Spinal cord (tissue), 10 donors: ENCODE results near the gene MTHFD2. TPM values are rescaled to one million over a fixed set of nuclear protein-coding genes. Genes with fewer than 3 reads are reported as not detected.
"Not testable (repeated sequence)": the region's sequence is repeated elsewhere in the genome, so short reads cannot be mapped to it uniquely, and the experiment has no call there.

Experiments used
- DNase-seq, 6 donors: peaks; one replicate each; pipeline versions ENCODE4 v3.0.0 to v3.0.0-alpha.2; 2013 to 2015; ENCODE audit warnings: low spot score in 6 of 6, low read depth in 4 of 6
- H3K27ac ChIP-seq: one replicate; pipeline ENCODE4 v1.5.1; 2013; ENCODE audit warnings: low read depth, low read length, control low read depth
- H3K27me3 ChIP-seq: one replicate; pipeline ENCODE4 v1.6.1; 2013; ENCODE audit warnings: low read length; ENCODE audit not compliant: control insufficient read depth, insufficient read depth
- H3K36me3 ChIP-seq: one replicate; pipeline ENCODE4 v1.6.1; 2013; ENCODE audit warnings: low read length; ENCODE audit not compliant: control insufficient read depth, insufficient read depth
- H3K4me1 ChIP-seq: one replicate; pipeline ENCODE4 v1.6.1; 2013; ENCODE audit warnings: low read length; ENCODE audit not compliant: control insufficient read depth, insufficient read depth
- H3K4me3 ChIP-seq: one replicate; pipeline ENCODE4 v1.5.1; 2013; ENCODE audit warnings: low read depth, low read length, control low read depth
- H3K9me3 ChIP-seq: one replicate; pipeline ENCODE4 v1.6.1; 2013; ENCODE audit warnings: low read length; ENCODE audit not compliant: control insufficient read depth, insufficient read depth
- WGBS: methylation state at CpG from one replicate; pipeline ENCODE4 v1.1.5; 2013; ENCODE audit warnings: missing lambda C conversion rate; ENCODE audit not compliant: insufficient coverage; 5-methylcytosine and 5-hydroxymethylcytosine counted together
- polyA plus RNA-seq, 2 donors: library from polyadenylated mRNA; unstranded; fragments of 120-200 nt; gene quantifications; one replicate each; pipeline ENCODE4 v1.2.1, GENCODE V29; 2013; ENCODE audit not compliant: insufficient read length in 2 of 2
- total RNA-seq, 2 donors: library from RNA; depleted of rRNA in 1 of 2; stranded (reverse); fragments of 120-200 nt in 1 of 2; fragments of >200 nt in 1 of 2; gene quantifications; one replicate each; pipeline versions ENCODE4 v1.2.3 to v1.2.4, GENCODE V29; 2013 to 2014
- donor health status: healthy.

The MTHFD2 gene
- total and polyA plus RNA-seq, 4 donors, result 16.9 to 28.2 (median 26.2) TPM

DNA sequence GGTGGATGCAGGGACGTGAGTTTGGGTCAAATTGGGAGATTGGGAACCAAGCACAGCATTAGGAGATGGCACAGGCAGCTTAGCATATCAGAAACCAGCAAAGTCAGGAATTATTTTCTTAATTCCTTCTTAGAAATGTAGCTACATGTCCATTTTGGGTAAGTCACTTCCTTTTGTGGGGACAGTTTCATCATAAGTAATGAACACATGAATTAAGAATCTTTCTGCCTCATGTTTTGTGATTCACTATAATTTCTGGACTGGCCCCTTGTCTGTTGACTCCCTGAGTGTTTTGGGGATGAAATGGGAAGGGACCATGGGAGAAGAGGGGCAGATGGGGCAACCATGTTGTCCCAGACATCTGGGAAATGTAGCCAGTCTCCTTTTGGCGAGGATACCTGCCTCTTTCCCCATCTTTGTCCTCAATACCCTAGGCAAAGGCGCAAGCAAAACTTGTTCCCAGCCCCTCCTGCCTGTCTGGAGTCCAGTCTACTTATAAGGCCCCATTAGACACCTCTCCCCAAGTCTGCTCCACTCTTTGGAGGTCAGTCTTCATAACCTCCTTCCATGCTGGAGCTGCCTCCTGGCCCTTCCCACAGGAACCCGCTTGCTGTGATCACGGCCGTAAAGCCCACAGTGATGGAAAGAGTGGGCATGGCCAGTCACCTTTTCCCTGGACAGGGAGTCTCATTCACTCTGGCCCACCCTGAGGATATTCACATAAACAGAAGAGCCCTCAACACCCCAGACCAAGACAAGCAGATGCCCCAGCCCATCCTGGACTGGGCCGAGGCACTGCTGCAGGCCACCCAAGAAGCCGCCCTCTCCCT is 25.7 kb downstream of the MTHFD2 start:
- H3K9me3 ChIP-seq, result no peaks in the 10 kb centered on the region
- no peak overlapping the region for H3K4me3 ChIP-seq
- DNase-seq, result no peak
- H3K36me3 ChIP-seq, result peaks cover 9% of the 10 kb centered on the region
- H3K27ac ChIP-seq, result no peak overlapping the region
- H3K4me1 ChIP-seq, result no peaks in the 10 kb centered on the region
- H3K27me3 ChIP-seq, result no peaks in the 10 kb centered on the region
- 93% methylated on average over 8 of the region's 8 CpGs for WGBS

GRCh38 chr2:74225698-74226459 is 27.5 kb downstream of the MTHFD2 start:
- no peaks in the 10 kb centered on the region for H3K9me3 ChIP-seq
- H3K4me3 ChIP-seq, result no peak overlapping the region
- no peak for DNase-seq
- no peaks in the 10 kb centered on the region for H3K27me3 ChIP-seq
- 81% methylated on average over 3 of the region's 4 CpGs for WGBS
- peaks cover 9% of the 10 kb centered on the region for H3K36me3 ChIP-seq
- no peaks in the 10 kb centered on the region for H3K4me1 ChIP-seq
- no peak overlapping the region for H3K27ac ChIP-seq

- Histone ChIP-seq H3K27ac (no peak overlapping the region), H3K9me3 (no peaks in the 10 kb centered on the region), H3K4me1 (no peaks in the 10 kb centered on the region), H3K4me3 (no peak overlapping the region), H3K36me3 (peaks cover 14% of the 10 kb centered on the region), H3K27me3 (no peaks in the 10 kb centered on the region)
- WGBS, result 88% methylated on average over 20 of the region's 21 CpGs
- DNase-seq, result no peak
Measured at GRCh38 chr2:74226648-74227213, 28.3 kb downstream of the MTHFD2 start.

GRCh38 chr2:74227646-74228045 is 29.2 kb downstream of the MTHFD2 start:
- WGBS, result 81% methylated on average over 5 of the region's 5 CpGs
- H3K27me3 ChIP-seq, result no peaks in the 10 kb centered on the region

DNA sequence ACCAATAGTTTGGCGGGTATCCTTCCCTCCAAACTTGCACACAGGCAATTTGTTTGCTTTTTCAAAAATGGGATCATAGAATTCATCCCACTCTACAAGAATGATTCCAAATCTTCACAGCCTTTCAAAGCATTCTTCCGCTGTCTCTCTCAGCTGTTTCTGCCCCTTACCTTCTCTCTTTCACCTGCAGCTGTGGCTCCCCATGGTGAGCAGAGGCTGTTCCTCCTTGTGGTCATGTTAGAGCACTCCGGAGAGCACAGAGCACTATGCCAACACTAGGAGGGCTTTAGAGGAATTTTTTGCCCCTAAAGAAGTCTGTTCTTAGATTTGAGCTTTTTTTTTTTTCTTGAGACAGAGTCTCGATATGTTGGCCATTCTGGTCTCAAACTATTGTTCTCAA is 30.4 kb downstream of the MTHFD2 start:
- H3K4me3 ChIP-seq, result no peak overlapping the region
- WGBS, result 94% methylated on average over 2 of the region's 4 CpGs
- H3K27ac ChIP-seq, result no peak overlapping the region

More at GRCh38 chr2:74227646-74228045, 29.2 kb downstream of the MTHFD2 start:
- DNase-seq, result no peak
- no peak overlapping the region for H3K27ac ChIP-seq
- no peaks in the 10 kb centered on the region for H3K9me3 ChIP-seq
- H3K4me3 ChIP-seq, result no peak overlapping the region
- H3K36me3 ChIP-seq, result peaks cover 16% of the 10 kb centered on the region
- no peaks in the 10 kb centered on the region for H3K4me1 ChIP-seq

DNA sequence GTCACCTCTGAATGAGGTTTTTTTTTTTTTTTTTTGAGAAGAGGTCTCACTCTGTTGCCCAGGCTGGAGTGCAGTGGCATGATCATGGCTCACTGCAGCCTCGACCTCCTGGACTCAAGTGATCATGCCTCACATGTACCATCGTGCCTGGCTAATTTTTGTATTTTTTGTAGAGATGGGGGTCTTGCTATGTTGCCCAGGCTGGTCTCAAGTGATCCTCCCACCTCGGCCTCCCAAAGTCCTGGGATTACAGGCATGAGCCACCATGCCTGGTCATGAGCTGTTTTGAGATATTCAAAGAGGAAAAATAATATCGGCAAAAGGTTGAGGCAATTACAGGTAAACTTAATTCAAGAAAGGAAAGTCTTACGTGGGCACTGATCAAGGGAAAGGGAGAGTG is 31.4 kb downstream of the MTHFD2 start:
- H3K27me3 ChIP-seq, H3K4me3 ChIP-seq, H3K9me3 ChIP-seq, H3K4me1 ChIP-seq, DNase-seq, H3K27ac ChIP-seq: not testable (repeated sequence)
- 91% methylated on average over 4 of the region's 5 CpGs for WGBS
- peaks cover 19% of the 10 kb centered on the region for H3K36me3 ChIP-seq

More for the DNA sequence above, 30.4 kb downstream of the MTHFD2 start:
- peaks cover 22% of the 10 kb centered on the region for H3K36me3 ChIP-seq
- no peak for DNase-seq
- no peaks in the 10 kb centered on the region for H3K9me3 ChIP-seq
- H3K4me1 ChIP-seq, result no peaks in the 10 kb centered on the region
- H3K27me3 ChIP-seq, result no peaks in the 10 kb centered on the region

GRCh38 chr2:74232426-74232825 is 34.0 kb downstream of the MTHFD2 start:
- Histone ChIP-seq H3K4me3 (no peak overlapping the region), H3K9me3 (no peaks in the 10 kb centered on the region), H3K27ac (no peak overlapping the region), H3K27me3 (no peaks in the 10 kb centered on the region), H3K4me1 (no peaks in the 10 kb centered on the region), H3K36me3 (peaks cover 13% of the 10 kb centered on the region)
- DNase-seq, result no peak
- WGBS, result 96% methylated on average over 6 of the region's 6 CpGs

- H3K4me1 ChIP-seq, result no peaks in the 10 kb centered on the region
- no peak overlapping the region for H3K27ac ChIP-seq
- H3K4me3 ChIP-seq, result no peak overlapping the region
- peaks cover 13% of the 10 kb centered on the region for H3K36me3 ChIP-seq
- no peak for DNase-seq
- no peaks in the 10 kb centered on the region for H3K9me3 ChIP-seq
- no peaks in the 10 kb centered on the region for H3K27me3 ChIP-seq
Measured at GRCh38 chr2:74233648-74234047, 35.2 kb downstream of the MTHFD2 start.

DNA sequence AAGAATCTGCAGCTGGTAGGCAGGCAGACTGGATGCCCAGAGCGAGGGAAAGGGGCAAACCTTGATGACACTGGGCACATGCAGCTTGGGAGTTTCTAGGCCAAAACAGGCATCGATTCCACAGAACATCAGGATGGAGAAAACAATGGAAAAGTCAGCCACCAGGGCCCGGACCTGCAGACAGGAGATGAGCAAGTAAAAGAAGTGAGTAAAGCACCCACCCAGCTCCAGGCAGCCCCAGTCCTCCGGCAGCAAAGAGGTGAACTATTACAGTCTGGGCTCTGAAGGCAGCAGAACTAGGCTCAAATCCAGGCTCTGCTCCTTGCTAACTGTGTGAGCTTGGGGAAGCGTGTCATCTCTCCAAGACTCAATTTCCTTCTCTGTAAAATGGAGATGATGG is 36.6 kb downstream of the MTHFD2 start:
- Histone ChIP-seq H3K4me3 (no peak overlapping the region), H3K27ac (no peak overlapping the region), H3K36me3 (peaks cover 13% of the 10 kb centered on the region), H3K27me3 (no peaks in the 10 kb centered on the region), H3K4me1 (no peaks in the 10 kb centered on the region), H3K9me3 (no peaks in the 10 kb centered on the region)
- 89% methylated on average over 5 of the region's 5 CpGs for WGBS
- no peak for DNase-seq
